DMS 273 treated with DMSO at 0.1 percent for 48 hours (cell line): ENCODE data around the gene PCNX3.

Experiments used
- DNase-seq: peaks from one replicate; lab custom pipeline; 2025; lab: John Stamatoyannopoulos, UW

PCNX3 gene

GRCh38 chr11:65580756-65581155 is 34.8 kb upstream of the PCNX3 start:
- DNase-seq, result no peak

- no peak for DNase-seq
These were observed 33.6 kb upstream of the PCNX3 start for GRCh38 chr11:65581928-65582327.

- no peak for DNase-seq
These were observed 32.0 kb upstream of the PCNX3 start for GRCh38 chr11:65583589-65583988.

GRCh38 chr11:65584106-65584505 is 31.5 kb upstream of the PCNX3 start:
- DNase-seq, result no peak

- no peak for DNase-seq
These were observed 30.8 kb upstream of the PCNX3 start for GRCh38 chr11:65584723-65585171.

GRCh38 chr11:65585396-65586246 is 30.0 kb upstream of the PCNX3 start:
- DNase-seq, result no peak

- DNase-seq, result no peak
These were observed 29.3 kb upstream of the PCNX3 start for GRCh38 chr11:65586247-65586630.

GRCh38 chr11:65586676-65587075 is 28.9 kb upstream of the PCNX3 start:
- DNase-seq, result peak; percentile 76

GRCh38 chr11:65588199-65589054 is 27.1 kb upstream of the PCNX3 start:
- DNase-seq, result no peak

- DNase-seq, result no peak
These were observed 25.9 kb upstream of the PCNX3 start for GRCh38 chr11:65589444-65590239.

- DNase-seq, result peak; percentile 21
These were observed 25.3 kb upstream of the PCNX3 start for GRCh38 chr11:65590240-65590738.

- no peak for DNase-seq
These were observed 23.4 kb upstream of the PCNX3 start for GRCh38 chr11:65591939-65592857.

- no peak for DNase-seq
These were observed 22.6 kb upstream of the PCNX3 start for GRCh38 chr11:65592858-65593517.

- no peak for DNase-seq
These were observed 21.8 kb upstream of the PCNX3 start for GRCh38 chr11:65593518-65594414.

GRCh38 chr11:65595131-65595530 is 20.4 kb upstream of the PCNX3 start:
- no peak for DNase-seq

GRCh38 chr11:65595543-65596281 is 19.9 kb upstream of the PCNX3 start, which contains the start of gene KCNK7:
Gene KCNK7, minus strand, starts transcription at chr11:65595800. Its CDS starts 28 bp downstream, at chr11:65595772.
- DNase-seq, result no peak

GRCh38 chr11:65596520-65596919 is 19.1 kb upstream of the PCNX3 start:
- DNase-seq, result no peak

GRCh38 chr11:65598258-65598699 is 17.3 kb upstream of the PCNX3 start:
- no peak for DNase-seq
